Measurements from ENCODE around the gene CDH24.
A peak's percentile ranks its signal among the peaks of the same experiment; 100 is the strongest.

The CDH24 gene

GRCh38 chr14:23035303-23036144, 21.8 kb downstream of the CDH24 start:
- TF ChIP-seq CTCF (IDR thresholded peaks at IDR 0.05), result no peak
- peaks cover 18% of the 10 kb centered on the region for H3K79me2 ChIP-seq
- no peaks in the 10 kb centered on the region for H3K36me3 ChIP-seq (ENCODE audit: control insufficient read depth, insufficient read depth, low read length)
- no peaks in the 10 kb centered on the region for H3K9me3 ChIP-seq (ENCODE audit: control insufficient read depth, low read length)
- H2AFZ ChIP-seq, result peak overlapping the region; percentile 87
- H3K4me2 ChIP-seq (ENCODE audit: low read length), result peak overlapping the region; percentile 95
- peak overlapping the region; percentile 93 for H3K4me3 ChIP-seq (ENCODE audit: low read depth, low read length)
- H3K27me3 ChIP-seq (ENCODE audit: control insufficient read depth, insufficient read depth, low read length), result no peaks in the 10 kb centered on the region
- peak overlapping the region; percentile 96 for H3K27ac ChIP-seq
- H3K4me1 ChIP-seq, result peaks cover 9% of the 10 kb centered on the region
- no peak overlapping the region for H3K9ac ChIP-seq

- Histone ChIP-seq H3K27ac (peak within 1 kb of the TSS; percentile 96), H3K4me3 (ENCODE audit: low read depth, low read length) (peak within 1 kb of the TSS; percentile 93), H3K4me2 (ENCODE audit: low read length) (peak within 1 kb of the TSS; percentile 95), H3K36me3 (ENCODE audit: control insufficient read depth, insufficient read depth, low read length) (no peaks in the 10 kb centered on the region), H3K9me3 (ENCODE audit: control insufficient read depth, low read length) (no peaks in the 10 kb centered on the region), H3K79me2 (peaks cover 18% of the 10 kb centered on the region), H3K9ac (peak within 1 kb of the TSS; percentile 70), H2AFZ (peak within 1 kb of the TSS; percentile 87), H3K27me3 (ENCODE audit: control insufficient read depth, insufficient read depth, low read length) (no peaks in the 10 kb centered on the region), H3K4me1 (peaks cover 9% of the 10 kb centered on the region)
- TF ChIP-seq CTCF (IDR thresholded peaks at IDR 0.05), result peak; percentile 6
Measured at GRCh38 chr14:23034498-23035302, 22.6 kb downstream of the CDH24 start, which contains the start of gene PSMB5. Gene PSMB5 (minus strand): TSS chr14:23034900. CDS start chr14:23034881, 19 bp downstream.

GRCh38 chr14:23033801-23034497, 23.4 kb downstream of the CDH24 start:
- Histone ChIP-seq H2AFZ (peak overlapping the region; percentile 87), H3K36me3 (ENCODE audit: control insufficient read depth, insufficient read depth, low read length) (no peaks in the 10 kb centered on the region), H3K9ac (peak overlapping the region; percentile 70), H3K27ac (peak overlapping the region; percentile 96), H3K4me3 (ENCODE audit: low read depth, low read length) (peak overlapping the region; percentile 93), H3K27me3 (ENCODE audit: control insufficient read depth, insufficient read depth, low read length) (no peaks in the 10 kb centered on the region), H3K4me2 (ENCODE audit: low read length) (peak overlapping the region; percentile 95), H3K9me3 (ENCODE audit: control insufficient read depth, low read length) (no peaks in the 10 kb centered on the region), H3K79me2 (peaks cover 24% of the 10 kb centered on the region), H3K4me1 (peaks cover 9% of the 10 kb centered on the region)
- TF ChIP-seq CTCF (IDR thresholded peaks at IDR 0.05), result no peak

GRCh38 chr14:23033251-23033727, 24.0 kb downstream of the CDH24 start:
- H3K27ac ChIP-seq, result no peak overlapping the region
- H3K79me2 ChIP-seq, result peaks cover 24% of the 10 kb centered on the region
- no peak overlapping the region for H3K4me3 ChIP-seq (ENCODE audit: low read depth, low read length)
- TF ChIP-seq CTCF (IDR thresholded peaks at IDR 0.05), result no peak
- H3K27me3 ChIP-seq (ENCODE audit: control insufficient read depth, insufficient read depth, low read length), result no peaks in the 10 kb centered on the region
- no peaks in the 10 kb centered on the region for H3K9me3 ChIP-seq (ENCODE audit: control insufficient read depth, low read length)
- no peak overlapping the region for H3K9ac ChIP-seq
- H3K4me2 ChIP-seq (ENCODE audit: low read length), result peak overlapping the region; percentile 95
- H3K4me1 ChIP-seq, result peaks cover 9% of the 10 kb centered on the region
- H2AFZ ChIP-seq, result no peak overlapping the region
- no peaks in the 10 kb centered on the region for H3K36me3 ChIP-seq (ENCODE audit: control insufficient read depth, insufficient read depth, low read length)
